ENCODE results near the gene STK38. TPM values are rescaled to one million over a fixed set of nuclear protein-coding genes. Genes with fewer than 3 reads are reported as not detected.
"Not testable (repeated sequence)": the region's sequence is repeated elsewhere in the genome, so short reads cannot be mapped to it uniquely, and the experiment has no call there.

Gene STK38
- total RNA-seq, 2 experiments from 2014 or later, result 88.9 to 93.2 TPM

DNA sequence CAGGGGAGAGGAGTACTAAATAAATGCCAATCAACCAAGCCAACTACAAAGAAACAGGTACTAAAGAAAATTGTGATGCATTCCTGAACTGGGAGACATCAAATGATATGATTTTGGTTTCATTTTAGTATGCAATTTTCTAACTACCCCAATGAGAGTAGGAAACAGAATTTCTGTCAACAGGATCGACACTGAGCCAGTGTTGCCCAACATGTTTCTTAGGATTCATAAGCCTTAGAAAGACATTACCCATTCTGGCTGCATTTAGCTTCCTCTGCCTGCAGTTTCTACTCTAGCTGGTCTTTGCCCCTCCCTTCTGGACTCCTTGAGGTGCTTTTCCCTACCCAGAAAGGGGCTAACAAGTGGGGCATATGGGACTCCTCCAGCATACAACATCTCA is 54.7 kb downstream of the STK38 start:
- no peak for DNase-seq
- Mint-ChIP-seq H3K27me3 (no peaks in the 10 kb centered on the region), H3K9me3 (no peaks in the 10 kb centered on the region), H3K36me3 (ENCODE audit: low read depth) (peaks cover 88% of the 10 kb centered on the region), H3K4me1 (peaks cover 25% of the 10 kb centered on the region), H3K27ac (no peak overlapping the region), H3K4me3 (no peak overlapping the region)
- ChIA-PET POLR2A (interaction anchor here (1.1 kb wide), 1 partner anchor 345 kb away, joined by 3 read pairs; no protein-coding TSS in a partner anchor), CTCF (interaction anchor here (1.3 kb wide), 1 partner anchor 87 kb away, joined by 3 read pairs; no protein-coding TSS in a partner anchor)

DNA sequence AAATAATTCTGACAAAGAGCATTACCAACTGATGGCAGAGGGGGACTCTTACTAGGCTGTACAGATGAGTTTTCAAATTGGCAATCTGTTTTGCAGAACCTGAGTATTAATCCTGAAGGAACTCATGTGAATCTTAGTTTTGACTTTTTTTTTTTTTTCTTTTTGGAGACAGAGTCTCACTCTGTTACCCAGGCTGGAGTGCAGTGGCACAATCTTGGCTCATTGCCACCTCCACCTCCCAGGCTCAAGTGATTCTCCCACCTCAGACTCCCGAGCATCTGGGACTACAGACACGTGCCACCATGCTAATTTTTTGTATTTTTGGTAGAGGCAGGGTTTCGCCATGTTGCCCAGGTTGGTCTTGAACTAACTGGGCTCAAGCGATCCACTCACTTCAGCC is 55.2 kb downstream of the STK38 start:
- ChIA-PET POLR2A (interaction anchor here (1.1 to 1.3 kb wide), 2 partner anchors 27 to 345 kb away, joined by 3 read pairs; no protein-coding TSS in a partner anchor), CTCF (interaction anchor here (1.3 kb wide), 1 partner anchor 87 kb away, joined by 3 read pairs; no protein-coding TSS in a partner anchor)
- DNase-seq, result no peak
- Mint-ChIP-seq H3K4me1 (peaks cover 25% of the 10 kb centered on the region), H3K9me3 (no peaks in the 10 kb centered on the region), H3K36me3 (ENCODE audit: low read depth) (peaks cover 88% of the 10 kb centered on the region), H3K27ac (no peak overlapping the region), H3K4me3 (no peak overlapping the region), H3K27me3 (no peaks in the 10 kb centered on the region)

DNA sequence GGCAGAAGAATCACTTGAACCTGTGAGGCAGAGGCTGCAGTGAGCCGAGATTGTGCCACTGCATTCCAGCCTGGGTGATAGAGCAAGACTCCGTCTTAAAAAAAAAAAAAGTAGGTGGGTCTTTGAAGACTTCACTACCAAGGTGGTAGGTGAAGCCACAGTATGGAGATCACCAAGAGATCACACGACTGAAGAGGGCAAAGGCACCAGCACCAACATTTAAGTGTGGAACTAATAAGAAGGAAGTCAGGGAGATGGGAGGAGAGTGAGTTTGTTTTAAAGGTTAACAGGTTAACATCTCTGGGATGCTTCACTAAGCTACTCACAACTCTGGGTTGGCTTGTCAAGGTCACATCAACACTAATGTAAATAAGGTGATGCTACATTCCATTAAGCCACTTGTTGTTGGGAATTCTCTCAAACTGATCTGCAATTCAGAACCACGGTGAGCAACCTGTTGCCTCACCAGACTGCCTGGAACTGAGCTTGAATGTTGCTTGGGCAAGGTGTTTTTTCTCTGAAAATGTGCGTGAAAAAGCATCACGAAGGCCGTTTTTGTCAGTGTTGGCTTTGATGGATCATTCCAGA is 55.8 kb downstream of the STK38 start:
- Mint-ChIP-seq H3K36me3 (ENCODE audit: low read depth) (peaks cover 88% of the 10 kb centered on the region), H3K27me3 (no peaks in the 10 kb centered on the region), H3K4me1 (peaks cover 25% of the 10 kb centered on the region), H3K27ac (no peak overlapping the region), H3K4me3 (no peak overlapping the region), H3K9me3 (no peaks in the 10 kb centered on the region)
- ChIA-PET CTCF (no interaction called here), POLR2A (interaction anchor here (1.3 kb wide), 1 partner anchor 28 kb away, joined by 3 read pairs; no protein-coding TSS in a partner anchor)
- no peak for DNase-seq

DNA sequence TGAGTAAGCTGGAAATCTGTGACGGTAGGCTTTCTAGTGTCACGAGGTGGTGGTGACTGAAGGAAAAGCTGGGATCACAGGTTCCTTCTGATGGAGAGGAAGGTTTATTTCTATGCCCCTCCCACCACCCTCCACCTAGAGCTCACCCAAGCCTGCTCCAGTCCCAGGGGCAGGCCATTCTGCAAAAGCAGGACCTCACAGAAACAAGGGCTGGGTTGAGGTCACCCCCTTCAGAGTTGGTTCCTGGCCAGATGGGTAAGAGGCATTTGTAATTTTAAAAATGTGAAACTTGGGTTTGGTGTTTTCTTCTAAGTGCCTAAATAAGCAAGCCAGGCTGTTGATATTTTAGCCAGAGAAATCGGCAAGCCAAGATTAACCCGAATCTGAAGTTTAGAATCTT is 57.9 kb downstream of the STK38 start:
- Mint-ChIP-seq H3K9me3 (no peaks in the 10 kb centered on the region), H3K27ac (no peak overlapping the region), H3K27me3 (no peaks in the 10 kb centered on the region), H3K4me3 (no peak overlapping the region), H3K4me1 (peaks cover 16% of the 10 kb centered on the region), H3K36me3 (ENCODE audit: low read depth) (peaks cover 87% of the 10 kb centered on the region)
- DNase-seq, result no peak
- CTCF ChIA-PET, result interaction anchor here (1.5 kb wide), 1 partner anchor 90 kb away, joined by 4 read pairs; no protein-coding TSS in a partner anchor
- POLR2A ChIA-PET, result interaction anchor here (1.5 kb wide), 1 partner anchor 17 kb away, joined by 3 read pairs; no protein-coding TSS in a partner anchor

DNA sequence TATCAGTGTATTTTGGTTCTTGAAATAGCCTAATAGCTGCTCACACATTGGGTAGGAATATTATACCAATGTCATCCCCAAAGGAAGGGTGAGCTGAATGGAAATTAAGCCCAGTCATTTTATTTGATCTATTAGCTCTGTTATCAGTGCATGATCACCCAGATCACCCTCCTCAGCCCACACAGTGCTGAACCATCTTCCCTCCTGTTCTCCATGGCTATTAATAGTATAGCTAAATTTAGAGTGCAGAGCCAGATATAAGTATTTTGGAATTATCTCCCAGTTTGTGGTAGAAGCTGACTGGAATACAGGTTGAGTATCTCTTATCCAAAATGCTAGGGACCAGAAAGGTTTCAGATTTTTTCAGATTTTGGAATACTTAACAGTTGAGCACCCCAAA is 59.1 kb downstream of the STK38 start:
- Mint-ChIP-seq H3K27ac (no peak overlapping the region), H3K4me3 (no peak overlapping the region), H3K9me3 (no peaks in the 10 kb centered on the region), H3K36me3 (ENCODE audit: low read depth) (peaks cover 86% of the 10 kb centered on the region), H3K4me1 (peaks cover 4% of the 10 kb centered on the region), H3K27me3 (no peaks in the 10 kb centered on the region)
- ChIA-PET POLR2A (interaction anchor here (1.1 to 1.5 kb wide), 3 partner anchors 18 to 53 kb away, joined by 3 to 4 read pairs (median 3); no protein-coding TSS in a partner anchor), CTCF (interaction anchor here (1.1 to 1.5 kb wide), 2 partner anchors 91 to 127 kb away, joined by 3 to 4 read pairs; no protein-coding TSS in a partner anchor)
- DNase-seq, result no peak

DNA sequence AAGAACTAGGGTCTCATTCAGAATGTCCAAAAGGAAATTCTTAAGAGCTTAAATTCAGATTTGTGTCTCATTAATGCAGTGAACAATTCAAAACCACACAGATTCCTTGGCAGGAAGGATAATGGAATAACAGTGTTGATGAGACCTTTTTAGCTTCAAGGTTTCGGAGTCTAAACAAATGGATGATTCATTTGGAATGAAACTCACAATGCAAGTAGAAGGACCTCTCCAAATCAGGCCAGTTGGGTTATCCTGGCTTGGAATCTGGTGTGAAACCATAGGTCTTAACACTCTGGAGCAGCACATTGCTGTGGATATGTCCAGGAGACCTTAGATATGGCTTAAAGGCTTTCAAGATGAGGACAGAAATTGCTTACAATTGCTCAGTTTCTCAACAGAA is 59.6 kb downstream of the STK38 start:
- Mint-ChIP-seq H3K36me3 (ENCODE audit: low read depth) (peaks cover 80% of the 10 kb centered on the region), H3K9me3 (no peaks in the 10 kb centered on the region), H3K4me1 (peaks cover 3% of the 10 kb centered on the region), H3K27me3 (no peaks in the 10 kb centered on the region), H3K27ac (no peak overlapping the region), H3K4me3 (no peak overlapping the region)
- no peak for DNase-seq
- ChIA-PET POLR2A (interaction anchor here (1.1 to 1.5 kb wide), 2 partner anchors 19 to 53 kb away, joined by 3 to 4 read pairs; no protein-coding TSS in a partner anchor), CTCF (interaction anchor here (1.5 kb wide), 1 partner anchor 92 kb away, joined by 4 read pairs; no protein-coding TSS in a partner anchor)

DNA sequence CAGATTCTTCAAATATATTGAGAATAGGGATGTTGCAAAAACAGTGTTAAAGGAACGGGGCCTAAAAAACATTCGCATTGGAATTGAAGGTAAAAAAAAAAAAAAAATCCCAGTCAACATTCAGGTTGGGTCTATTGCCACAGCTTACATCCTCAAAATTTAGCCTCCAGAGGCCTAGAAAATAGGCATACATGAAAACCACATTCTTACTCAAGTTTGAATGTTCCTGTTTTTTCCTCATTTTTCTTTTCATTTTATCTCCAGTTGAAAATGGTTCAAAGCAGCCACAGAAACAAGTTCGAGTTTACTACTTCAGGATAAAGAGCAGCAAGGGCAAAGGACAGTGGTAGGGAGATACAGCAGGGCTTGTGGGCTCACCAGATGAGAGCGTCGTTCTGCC is 62.5 kb downstream of the STK38 start:
- Mint-ChIP-seq H3K9me3 (no peaks in the 10 kb centered on the region), H3K4me1 (no peaks in the 10 kb centered on the region), H3K27me3 (no peaks in the 10 kb centered on the region), H3K36me3 (ENCODE audit: low read depth) (peaks cover 80% of the 10 kb centered on the region), H3K4me3 (no peak overlapping the region), H3K27ac (no peak overlapping the region)
- ChIA-PET CTCF (interaction anchor here (0.6 to 0.7 kb wide), 2 partner anchors 55 to 893 kb away, joined by 3 read pairs; no protein-coding TSS in a partner anchor), POLR2A (no interaction called here)
- DNase-seq, result no peak

DNA sequence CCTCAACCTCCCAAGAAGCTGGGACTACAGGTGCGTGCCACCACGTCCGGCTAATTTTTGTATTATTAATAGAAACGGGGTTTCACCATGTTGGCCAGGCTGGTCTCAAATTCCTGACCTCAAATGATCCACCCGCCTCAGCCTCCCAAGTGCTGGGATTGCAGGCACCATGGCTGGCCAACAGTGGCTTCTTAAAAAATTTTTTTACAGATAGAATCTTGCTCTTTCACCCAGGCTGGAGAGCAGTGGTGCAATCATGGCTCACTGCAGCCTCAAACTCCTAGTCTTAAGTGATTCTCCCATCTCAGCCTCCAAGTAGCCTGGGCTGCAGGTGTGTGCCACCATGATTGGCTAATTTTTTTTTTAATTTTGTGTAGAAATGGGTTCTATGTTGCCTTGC is 64.0 kb downstream of the STK38 start:
- H3K36me3 Mint-ChIP-seq (ENCODE audit: low read depth), result peaks cover 76% of the 10 kb centered on the region
- POLR2A ChIA-PET, H3K27ac Mint-ChIP-seq, H3K4me1 Mint-ChIP-seq, DNase-seq, H3K4me3 Mint-ChIP-seq, CTCF ChIA-PET, H3K27me3 Mint-ChIP-seq, H3K9me3 Mint-ChIP-seq: not testable (repeated sequence)

DNA sequence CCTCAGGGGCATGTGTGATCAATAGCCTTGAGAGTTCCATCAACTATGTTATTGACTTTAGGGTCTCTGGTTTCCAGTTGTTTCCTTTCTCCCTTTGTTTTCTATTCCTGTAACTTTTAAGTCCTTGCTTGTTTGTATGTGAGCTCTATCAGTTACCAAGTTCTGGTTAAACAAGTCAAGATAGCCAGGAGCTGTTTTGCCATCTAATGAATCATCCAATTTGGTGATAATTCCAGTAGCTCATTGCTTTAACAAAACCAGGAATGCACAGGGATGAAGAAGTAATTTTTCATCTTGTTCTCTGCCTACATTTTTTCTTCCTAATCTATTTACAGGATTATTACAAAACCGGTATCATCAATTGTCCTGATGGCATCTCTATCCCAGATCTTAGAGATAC is 68.0 kb downstream of the STK38 start:
- Mint-ChIP-seq H3K27ac (no peak overlapping the region), H3K9me3 (no peaks in the 10 kb centered on the region), H3K4me1 (peaks cover 7% of the 10 kb centered on the region), H3K36me3 (ENCODE audit: low read depth) (peaks cover 59% of the 10 kb centered on the region), H3K4me3 (no peak overlapping the region), H3K27me3 (no peaks in the 10 kb centered on the region)
- CTCF ChIA-PET, result interaction anchor here (0.9 to 1.3 kb wide), 2 partner anchors 16 to 44 kb away, joined by 3 to 4 read pairs; no protein-coding TSS in a partner anchor
- POLR2A ChIA-PET, result interaction anchor here (0.6 to 0.9 kb wide), 2 partner anchors 9 to 71 kb away, joined by 3 read pairs; no protein-coding TSS in a partner anchor
- no peak for DNase-seq

DNA sequence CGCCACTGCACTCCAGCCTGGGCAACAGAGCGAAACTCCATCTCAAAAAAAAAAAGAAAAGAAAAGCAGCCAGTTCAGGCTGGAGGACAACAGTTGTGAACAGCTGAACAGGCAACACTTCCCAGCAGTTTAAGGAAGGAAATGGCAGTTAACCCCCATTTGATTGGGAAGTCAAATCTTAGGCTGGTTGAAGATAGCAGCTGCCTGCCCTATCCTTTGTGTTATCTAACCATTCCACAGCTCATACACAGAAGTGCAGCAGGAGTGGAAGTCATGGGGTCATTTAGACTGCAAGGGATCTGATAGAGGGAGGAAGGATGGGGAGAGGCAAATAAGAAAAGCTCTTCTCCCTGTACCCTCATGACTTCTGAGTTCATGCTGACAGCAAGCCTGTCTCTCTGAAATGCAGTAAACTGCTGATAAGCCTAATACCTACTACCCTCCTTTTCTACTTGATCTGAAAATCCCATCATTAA is 69.2 kb downstream of the STK38 start:
- ChIA-PET CTCF (interaction anchor here (1.3 kb wide), 1 partner anchor 15 kb away, joined by 3 read pairs; no protein-coding TSS in a partner anchor), POLR2A (interaction anchor here (1.2 kb wide), 1 partner anchor 55 kb away, joined by 5 read pairs; no protein-coding TSS in a partner anchor)
- Mint-ChIP-seq H3K9me3 (no peaks in the 10 kb centered on the region), H3K36me3 (ENCODE audit: low read depth) (peaks cover 52% of the 10 kb centered on the region), H3K27me3 (no peaks in the 10 kb centered on the region), H3K27ac (no peak overlapping the region), H3K4me3 (no peak overlapping the region), H3K4me1 (peaks cover 7% of the 10 kb centered on the region)
- DNase-seq, result no peak

DNA sequence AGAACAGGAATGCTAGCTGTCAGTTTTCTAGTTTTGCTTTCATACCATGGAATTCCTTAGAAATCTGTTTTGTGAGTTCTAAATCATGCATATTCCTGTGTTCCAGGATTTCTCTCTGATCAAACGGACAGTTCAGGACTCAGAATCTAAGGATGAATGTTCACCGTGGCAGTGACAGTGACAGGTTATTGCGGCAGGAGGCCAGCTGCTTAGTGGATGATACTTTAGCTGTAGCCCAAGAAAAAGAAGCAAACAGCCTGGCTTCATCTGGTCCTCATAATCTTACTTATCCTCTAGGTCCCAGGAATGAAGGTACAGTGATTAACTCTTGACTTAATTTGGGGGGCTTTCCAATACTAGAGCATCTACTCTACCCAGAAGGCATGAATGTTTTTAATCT is 77.3 kb downstream of the STK38 start:
- H3K9me3 Mint-ChIP-seq, result no peaks in the 10 kb centered on the region
- H3K4me3 Mint-ChIP-seq, result no peak overlapping the region
- DNase-seq, result no peak
- CTCF ChIA-PET, result no interaction called here
- no peaks in the 10 kb centered on the region for H3K4me1 Mint-ChIP-seq
- H3K36me3 Mint-ChIP-seq (ENCODE audit: low read depth), result peaks cover 43% of the 10 kb centered on the region
- no peaks in the 10 kb centered on the region for H3K27me3 Mint-ChIP-seq
- no peak overlapping the region for H3K27ac Mint-ChIP-seq
- POLR2A ChIA-PET, result interaction anchor here (1.0 to 1.5 kb wide), 4 partner anchors 10 to 84 kb away, joined by 3 read pairs; no protein-coding TSS in a partner anchor

DNA sequence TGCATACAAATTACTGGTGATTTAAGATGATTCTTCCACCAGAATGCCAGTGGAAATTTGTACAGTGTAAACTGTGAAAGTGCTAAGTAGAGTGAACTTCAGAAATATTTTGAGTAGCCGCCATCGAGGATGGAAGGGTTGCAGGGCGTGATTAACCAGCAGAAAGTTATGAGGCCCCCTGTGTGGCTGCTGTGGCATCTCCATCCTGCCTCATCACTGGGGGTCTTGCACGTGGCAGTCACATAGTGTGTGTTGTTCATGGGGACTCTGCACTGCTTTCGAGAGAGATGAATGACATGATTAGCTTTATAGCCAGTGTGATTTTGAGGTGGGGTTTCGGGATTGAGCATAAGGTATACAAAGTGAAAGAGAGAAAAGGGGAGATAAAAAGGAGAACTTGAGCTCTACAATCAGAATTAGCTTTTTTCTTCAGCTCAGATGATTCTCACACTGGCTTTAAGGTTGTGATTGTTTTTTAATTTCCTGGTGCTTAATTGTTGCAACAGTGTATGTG is 78.1 kb downstream of the STK38 start:
- H3K9me3 Mint-ChIP-seq, result no peaks in the 10 kb centered on the region
- POLR2A ChIA-PET, result interaction anchor here (0.6 to 1.5 kb wide), 4 partner anchors 14 to 138 kb away, joined by 3 to 4 read pairs (median 3); no protein-coding TSS in a partner anchor
- CTCF ChIA-PET, result interaction anchor here (1.2 kb wide), 1 partner anchor 41 kb away, joined by 3 read pairs; no protein-coding TSS in a partner anchor
- H3K27me3 Mint-ChIP-seq, result no peaks in the 10 kb centered on the region
- H3K4me3 Mint-ChIP-seq, result no peak overlapping the region
- no peak overlapping the region for H3K27ac Mint-ChIP-seq
- no peak for DNase-seq
- no peaks in the 10 kb centered on the region for H3K4me1 Mint-ChIP-seq
- H3K36me3 Mint-ChIP-seq (ENCODE audit: low read depth), result peaks cover 43% of the 10 kb centered on the region

DNA sequence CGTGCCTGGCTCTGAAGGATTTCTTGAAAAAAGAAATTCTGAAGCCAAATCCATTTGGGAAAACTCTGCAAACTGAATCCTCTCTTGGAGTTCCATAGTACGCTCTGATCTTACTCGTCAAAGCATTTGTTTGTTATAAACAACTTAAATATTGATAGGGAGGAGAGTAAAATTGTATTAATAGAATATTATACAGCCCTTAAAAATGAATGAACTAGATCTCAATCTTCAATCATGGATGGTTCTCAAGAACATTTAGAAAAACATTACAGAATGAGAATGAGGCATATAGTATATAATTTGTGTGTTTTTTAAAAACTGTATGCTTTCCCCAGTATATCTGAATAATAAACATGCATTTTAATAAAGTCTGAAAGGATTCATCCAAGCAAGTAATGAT is 79.7 kb downstream of the STK38 start:
- no peaks in the 10 kb centered on the region for H3K9me3 Mint-ChIP-seq
- DNase-seq, result no peak
- H3K4me1 Mint-ChIP-seq, result no peaks in the 10 kb centered on the region
- POLR2A ChIA-PET, result no interaction called here
- H3K4me3 Mint-ChIP-seq, result no peak overlapping the region
- no peak overlapping the region for H3K27ac Mint-ChIP-seq
- peaks cover 51% of the 10 kb centered on the region for H3K36me3 Mint-ChIP-seq (ENCODE audit: low read depth)
- CTCF ChIA-PET, result no interaction called here
- H3K27me3 Mint-ChIP-seq, result no peaks in the 10 kb centered on the region
